HCT116 (cell line): ENCODE data around the gene SYNE1. TPM values are rescaled to one million over a fixed set of nuclear protein-coding genes. Genes with fewer than 3 reads are reported as not detected.

Experiments used
- ATAC-seq: fragments of 200-7000 bp; cut with Tn5 transposase; 2 replicates; pipeline ENCODE4 v1.9.1; 2020; ENCODE audit warnings: mild to moderate bottlenecking, moderate library complexity
- BruUV-seq: library from RNA; stranded (reverse); fragments of 400-500 nt; replicated peaks from 2 replicates; lab custom pipeline; 2021; lab: Mats Ljungman, UMichigan
- CTCF ChIA-PET: fragments of 300-600 bp; sonication (Branson Sonifier 250); formaldehyde crosslinking; loops from one replicate; lab custom pipeline; 2021; ENCODE audit warnings: antibody characterized with exemption; lab: Charles Lee
- POLR2A ChIA-PET: fragments of 300-600, 350-600 bp; sonication (Branson Sonifier 250); formaldehyde crosslinking; loops from one replicate; lab custom pipeline; 2021; ENCODE audit warnings: antibody characterized with exemption; lab: Charles Lee
- RAD21 ChIA-PET, 2 experiments: fragments of 300-600 bp; sonication (Branson Sonifier 250); formaldehyde crosslinking; loops; one replicate each; lab custom pipeline; 2023; ENCODE audit warnings: low total read pairs in 2 of 2; ENCODE audit not compliant: uncharacterized antibody in 2 of 2, unreplicated experiment in 2 of 2, low non-redundant PET in 1 of 2; lab: Charles Lee
- DNase-seq: peaks from one replicate; pipeline ENCODE4 v3.0.0-alpha.2; 2010; ENCODE audit warnings: low read depth, low spot score
- H2AFZ ChIP-seq: fragments of 200-600 bp; shearing (Covaris generic), sonication (generic); 2 replicates; pipeline ENCODE4 v1.6.1; 2017; ENCODE audit warnings: low read depth, mixed run types, mixed read lengths, antibody characterized with exemption, low read length; ENCODE audit not compliant: poor library complexity, severe bottlenecking
- H3K27ac ChIP-seq: 2 replicates; pipeline ENCODE4 v1.5.1; 2012; ENCODE audit warnings: low read depth, low read length
- H3K27me3 ChIP-seq: fragments of 200-600 bp; sonication (generic); 2 replicates; pipeline ENCODE4 v1.6.1; 2016; ENCODE audit warnings: mixed run types, low read length, mixed read lengths; ENCODE audit not compliant: insufficient read depth
- H3K36me3 ChIP-seq, 2 experiments: fragments of 200-500 bp in 1 of 2; fragments of 200-600 bp in 1 of 2; sonication (Bioruptor generic) in 1 of 2; sonication (generic) in 1 of 2; 2 replicates each; pipeline versions ENCODE4 v1.5.1 to v1.6.1; 2014 to 2016; ENCODE audit warnings: low read length in 2 of 2, inconsistent platforms in 1 of 2, mixed read lengths in 1 of 2, mixed run types in 1 of 2; ENCODE audit not compliant: insufficient read depth in 2 of 2, control insufficient read depth in 1 of 2
- H3K4me1 ChIP-seq, 2 experiments: fragments of 200-600 bp in 1 of 2; sonication (generic) in 1 of 2; 2 replicates each; pipeline versions ENCODE4 v1.5.1 to v1.6.1; 2012 to 2017; ENCODE audit warnings: low read length in 2 of 2, inconsistent platforms in 1 of 2, mild to moderate bottlenecking in 1 of 2, mixed read lengths in 1 of 2, mixed run types in 1 of 2, moderate library complexity in 1 of 2; ENCODE audit not compliant: insufficient read depth in 2 of 2, control insufficient read depth in 1 of 2
- H3K4me2 ChIP-seq: fragments of 200-600 bp; sonication (generic); 2 replicates; pipeline ENCODE4 v1.6.1; 2017; ENCODE audit warnings: mixed run types, low read length, mixed read lengths
- H3K4me3 ChIP-seq, 2 experiments: fragments of 200-600 bp in 1 of 2; sonication (generic) in 1 of 2; replicated peaks in 1 of 2; 2 replicates each; pipeline ENCODE4 v1.5.1; 2011 to 2016; ENCODE audit warnings: low read length in 2 of 2, control low read depth in 1 of 2, low read depth in 1 of 2, mild to moderate bottlenecking in 1 of 2, mixed read lengths in 1 of 2, mixed run types in 1 of 2
- H3K79me2 ChIP-seq: fragments of 200-600 bp; sonication (generic); 2 replicates; pipeline ENCODE4 v1.6.1; 2017; ENCODE audit warnings: mild to moderate bottlenecking, mixed run types, low read length, moderate library complexity, mixed read lengths; ENCODE audit not compliant: insufficient read depth
- H3K9ac ChIP-seq: fragments of 200-600 bp; sonication (generic); 2 replicates; pipeline ENCODE4 v1.6.1; 2016; ENCODE audit warnings: low read length, mixed read lengths
- H3K9me2 ChIP-seq: fragments of 200-600 bp; sonication (generic), shearing (Covaris generic); 2 replicates; pipeline ENCODE4 v1.6.1; 2017; ENCODE audit warnings: mixed run types, mild to moderate bottlenecking, moderate library complexity; ENCODE audit not compliant: insufficient read depth
- H3K9me3 ChIP-seq, 2 experiments: fragments of 200-500 bp in 1 of 2; fragments of 200-600 bp in 1 of 2; sonication (Bioruptor generic) in 1 of 2; sonication (generic) in 1 of 2; 2 replicates each; pipeline ENCODE4 v1.6.1; 2014 to 2017; ENCODE audit warnings: low read length in 2 of 2, mixed read lengths in 2 of 2, inconsistent platforms in 1 of 2, low read depth in 1 of 2, mild to moderate bottlenecking in 1 of 2, mixed run types in 1 of 2, moderate library complexity in 1 of 2; ENCODE audit not compliant: control insufficient read depth in 1 of 2, insufficient read depth in 1 of 2
- H4K20me1 ChIP-seq: fragments of 200-600 bp; sonication (generic), shearing (Covaris generic); 2 replicates; pipeline ENCODE4 v1.6.1; 2017; ENCODE audit warnings: mixed run types, mild to moderate bottlenecking, moderate library complexity; ENCODE audit not compliant: insufficient read depth
- CBX3 ChIP-seq: IDR thresholded peaks from 2 replicates; pipeline ENCODE4 v1.6.1; 2012; ENCODE audit warnings: low read depth
- EGR1 ChIP-seq: IDR thresholded peaks from 2 replicates; pipeline ENCODE4 v1.6.1; 2012; ENCODE audit warnings: low read depth
- EZH2 ChIP-seq: fragments of 200-600 bp; sonication (generic); IDR thresholded peaks from 2 replicates; pipeline ENCODE4 v1.6.1; 2017; ENCODE audit warnings: antibody characterized with exemption, mixed run types
- JUND ChIP-seq: IDR thresholded peaks from 2 replicates; pipeline ENCODE4 v1.6.1; 2012
- POLR2A ChIP-seq: IDR thresholded peaks from 2 replicates; pipeline ENCODE4 v1.7.0; 2011; ENCODE audit warnings: borderline replicate concordance; ENCODE audit not compliant: insufficient read depth, insufficient read length; ENCODE audit errors: extremely low read depth
- POLR2AphosphoS5 ChIP-seq: IDR thresholded peaks from 2 replicates; pipeline ENCODE4 v1.6.1; 2011; ENCODE audit warnings: mild to moderate bottlenecking, low read depth, low read length, moderate library complexity
- RAD21 ChIP-seq: IDR thresholded peaks from 2 replicates; pipeline ENCODE4 v1.6.1; 2012; ENCODE audit warnings: low read depth, mild to moderate bottlenecking
- SP1 ChIP-seq: IDR thresholded peaks from 2 replicates; pipeline ENCODE4 v1.6.1; 2012; ENCODE audit warnings: low read depth
- SRF ChIP-seq: IDR thresholded peaks from 2 replicates; pipeline ENCODE4 v1.6.1; 2012; ENCODE audit warnings: low read depth
- ZFX ChIP-seq: fragments of 450-650 bp; IDR thresholded peaks from 2 replicates; pipeline ENCODE4 v1.6.1; 2017
- ZNF274 ChIP-seq: fragments of 200-500 bp; sonication (Bioruptor generic); IDR thresholded peaks from 2 replicates; pipeline ENCODE4 v1.6.1; 2014; ENCODE audit warnings: mild to moderate bottlenecking, low read depth, low read length, inconsistent platforms
- intact Hi-C: fragments of 100-400 bp; cut with micrococcal nuclease; formaldehyde crosslinking; loops from 2 replicates; pipeline ENCODE4 v1.10.0; 2022
- total RNA-seq: library from RNA; stranded (reverse); gene quantifications from one replicate; pipeline ENCODE4 v1.2.1, GENCODE V29; 2021; ENCODE audit not compliant: unreplicated experiment
- TF ChIP-seq, protein P1 (sequence below): IDR thresholded peaks from 2 replicates; pipeline ENCODE4 v1.6.1; 2012
- TF ChIP-seq, protein P2 (sequence below): IDR thresholded peaks from 2 replicates; pipeline ENCODE4 v1.6.1; 2011; ENCODE audit warnings: mild to moderate bottlenecking, low read length, moderate library complexity; ENCODE audit not compliant: insufficient replicate concordance; ENCODE audit errors: extremely low read depth
- TF ChIP-seq, protein P3 (sequence below): IDR thresholded peaks from 2 replicates; pipeline ENCODE4 v1.6.1; 2012

Gene SYNE1
- total RNA-seq, 1 experiment from 2014 or later, result 5.4 TPM

DNA sequence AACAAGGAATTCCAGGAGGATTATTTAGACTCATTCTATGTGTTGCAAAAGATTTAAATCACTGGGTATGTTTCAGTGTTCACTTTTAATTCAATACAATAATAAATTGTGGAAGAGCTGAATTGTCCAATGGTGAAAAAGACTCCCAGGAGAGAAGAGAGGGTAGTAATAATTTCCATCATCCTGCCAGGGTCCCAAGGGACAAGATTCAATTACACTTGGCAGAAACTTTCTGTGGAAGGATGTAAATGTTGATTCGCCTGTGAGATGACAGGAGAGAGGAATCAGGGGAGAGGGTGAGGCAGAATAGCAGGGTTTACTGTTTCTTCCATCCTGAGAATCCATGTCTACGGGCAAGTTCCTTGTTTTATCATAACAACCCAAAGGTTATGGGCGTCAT, 487.0 kb downstream of the SYNE1 start:
- no peaks in the 10 kb centered on the region for H3K9me2 ChIP-seq
- ChIA-PET POLR2A (no interaction called here), CTCF (no interaction called here), RAD21 (no interaction called here)
- H3K27ac ChIP-seq, result no peak overlapping the region
- H2AFZ ChIP-seq, result no peak overlapping the region
- no peak for DNase-seq
- no peak overlapping the region for H3K9ac ChIP-seq
- no peak overlapping the region for H3K4me3 ChIP-seq
- no peak for ATAC-seq
- no peaks in the 10 kb centered on the region for H4K20me1 ChIP-seq
- TF ChIP-seq, protein P1, sequence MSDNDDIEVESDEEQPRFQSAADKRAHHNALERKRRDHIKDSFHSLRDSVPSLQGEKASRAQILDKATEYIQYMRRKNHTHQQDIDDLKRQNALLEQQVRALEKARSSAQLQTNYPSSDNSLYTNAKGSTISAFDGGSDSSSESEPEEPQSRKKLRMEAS, result no peak
- TF ChIP-seq SP1 (no peak), ZNF274 (no peak), EZH2 (no peak), RAD21 (no peak), EGR1 (no peak), JUND (no peak), SRF (no peak), ZFX (no peak), CBX3 (no peak), POLR2AphosphoS5 (no peak), POLR2A (no peak)
- TF ChIP-seq, protein P2, sequence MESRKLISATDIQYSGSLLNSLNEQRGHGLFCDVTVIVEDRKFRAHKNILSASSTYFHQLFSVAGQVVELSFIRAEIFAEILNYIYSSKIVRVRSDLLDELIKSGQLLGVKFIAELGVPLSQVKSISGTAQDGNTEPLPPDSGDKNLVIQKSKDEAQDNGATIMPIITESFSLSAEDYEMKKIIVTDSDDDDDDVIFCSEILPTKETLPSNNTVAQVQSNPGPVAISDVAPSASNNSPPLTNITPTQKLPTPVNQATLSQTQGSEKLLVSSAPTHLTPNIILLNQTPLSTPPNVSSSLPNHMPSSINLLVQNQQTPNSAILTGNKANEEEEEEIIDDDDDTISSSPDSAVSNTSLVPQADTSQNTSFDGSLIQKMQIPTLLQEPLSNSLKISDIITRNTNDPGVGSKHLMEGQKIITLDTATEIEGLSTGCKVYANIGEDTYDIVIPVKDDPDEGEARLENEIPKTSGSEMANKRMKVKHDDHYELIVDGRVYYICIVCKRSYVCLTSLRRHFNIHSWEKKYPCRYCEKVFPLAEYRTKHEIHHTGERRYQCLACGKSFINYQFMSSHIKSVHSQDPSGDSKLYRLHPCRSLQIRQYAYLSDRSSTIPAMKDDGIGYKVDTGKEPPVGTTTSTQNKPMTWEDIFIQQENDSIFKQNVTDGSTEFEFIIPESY, result no peak
- TF ChIP-seq, protein P3, sequence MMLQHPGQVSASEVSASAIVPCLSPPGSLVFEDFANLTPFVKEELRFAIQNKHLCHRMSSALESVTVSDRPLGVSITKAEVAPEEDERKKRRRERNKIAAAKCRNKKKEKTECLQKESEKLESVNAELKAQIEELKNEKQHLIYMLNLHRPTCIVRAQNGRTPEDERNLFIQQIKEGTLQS, result no peak
- no TSS peak for BruUV-seq
- intact Hi-C loops, result no loop called here
- H3K4me1 ChIP-seq, result no peaks in the 10 kb centered on the region
- H3K4me2 ChIP-seq, result no peak overlapping the region
- H3K27me3 ChIP-seq, result no peaks in the 10 kb centered on the region
- no peaks in the 10 kb centered on the region for H3K36me3 ChIP-seq
- H3K79me2 ChIP-seq, result no peaks in the 10 kb centered on the region
- H3K9me3 ChIP-seq, result no peaks in the 10 kb centered on the region
